HEK293 (cell line): ENCODE data around the gene CENPT.

ENCODE experiments used
- BCL11B ChIP-seq: fragments of 450-650 bp; formaldehyde crosslinking; IDR thresholded peaks from 2 replicates; pipeline ENCODE4 v1.5.1; 2016; ENCODE audit warnings: low read depth, missing biosample characterization, missing genetic modification characterization
- EGR2 ChIP-seq: fragments of 450-650 bp; formaldehyde crosslinking; IDR thresholded peaks from 2 replicates; pipeline ENCODE4 v1.5.1; 2016; ENCODE audit warnings: low read depth, missing biosample characterization, missing genetic modification characterization
- HOXA7 ChIP-seq: sonication (generic); formaldehyde crosslinking; IDR thresholded peaks from 2 replicates; pipeline ENCODE4 v1.8.1; 2022; ENCODE audit warnings: missing genetic modification reagents, borderline replicate concordance
- KLF16 ChIP-seq: fragments of 450-650 bp; formaldehyde crosslinking; IDR thresholded peaks from 2 replicates; pipeline ENCODE4 v1.5.1; 2017; ENCODE audit warnings: missing biosample characterization, missing genetic modification characterization
- KLF8 ChIP-seq: fragments of 450-650 bp; formaldehyde crosslinking; IDR thresholded peaks from 2 replicates; pipeline ENCODE4 v1.5.1; 2016; ENCODE audit warnings: missing biosample characterization, missing genetic modification characterization
- KLF9 ChIP-seq: fragments of 450-650 bp; formaldehyde crosslinking; IDR thresholded peaks from 2 replicates; pipeline ENCODE4 v1.5.1; 2016; ENCODE audit warnings: missing biosample characterization, missing genetic modification characterization, low read depth
- OVOL3 ChIP-seq: fragments of 450-650 bp; formaldehyde crosslinking; IDR thresholded peaks from 2 replicates; pipeline ENCODE4 v1.5.1; 2016; ENCODE audit warnings: missing biosample characterization, missing genetic modification characterization
- SETDB1 ChIP-seq: IDR thresholded peaks from one replicate; pipeline ENCODE4 v1.6.1; 2017; ENCODE audit warnings: mild to moderate bottlenecking, low read length, moderate library complexity, mixed read lengths; ENCODE audit not compliant: insufficient read length
- SP2 ChIP-seq: fragments of 450-650 bp; formaldehyde crosslinking; IDR thresholded peaks from 2 replicates; pipeline ENCODE4 v1.5.1; 2016; ENCODE audit warnings: missing biosample characterization, missing genetic modification characterization
- TRIM28 ChIP-seq: IDR thresholded peaks from 2 replicates; pipeline ENCODE4 v1.6.1; 2011; ENCODE audit warnings: low read length, control low read depth, borderline replicate concordance
- ZBTB11 ChIP-seq: fragments of 450-650 bp; formaldehyde crosslinking; conservative IDR thresholded peaks from 2 replicates; pipeline ENCODE4 v1.5.1; 2016; ENCODE audit warnings: low read depth, missing biosample characterization, missing genetic modification characterization
- ZBTB44 ChIP-seq: fragments of 450-650 bp; IDR thresholded peaks from 2 replicates; pipeline ENCODE4 v1.5.1; 2018; ENCODE audit warnings: missing biosample characterization, mild to moderate bottlenecking, missing genetic modification characterization
- ZBTB7A ChIP-seq: fragments of 450-650 bp; formaldehyde crosslinking; IDR thresholded peaks from 2 replicates; pipeline ENCODE4 v1.5.1; 2016; ENCODE audit warnings: low read depth, missing biosample characterization, missing genetic modification characterization
- ZFHX2 ChIP-seq: fragments of 450-650 bp; formaldehyde crosslinking; conservative IDR thresholded peaks from 2 replicates; pipeline ENCODE4 v1.5.1; 2016; ENCODE audit warnings: missing biosample characterization, missing genetic modification characterization
- ZIC2 ChIP-seq: fragments of 450-650 bp; formaldehyde crosslinking; IDR thresholded peaks from 2 replicates; pipeline ENCODE4 v1.5.1; 2016; ENCODE audit warnings: missing biosample characterization, missing genetic modification characterization
- ZNF202 ChIP-seq: fragments of 450-650 bp; formaldehyde crosslinking; IDR thresholded peaks from 2 replicates; pipeline ENCODE4 v1.5.1; 2016; ENCODE audit warnings: missing biosample characterization, missing genetic modification characterization, borderline replicate concordance
- ZNF266 ChIP-seq: fragments of 450-650 bp; formaldehyde crosslinking; IDR thresholded peaks from 2 replicates; pipeline ENCODE4 v1.5.1; 2016; ENCODE audit warnings: missing biosample characterization, missing genetic modification characterization, low read depth
- ZNF280C ChIP-seq: fragments of 450-650 bp; formaldehyde crosslinking; IDR thresholded peaks from 2 replicates; pipeline ENCODE4 v1.5.1; 2016; ENCODE audit warnings: missing biosample characterization, missing genetic modification characterization
- ZNF311 ChIP-seq: fragments of 450-650 bp; formaldehyde crosslinking; IDR thresholded peaks from 2 replicates; pipeline ENCODE4 v1.5.1; 2017; ENCODE audit warnings: missing biosample characterization, missing genetic modification characterization, borderline replicate concordance
- ZNF394 ChIP-seq: fragments of 450-650 bp; formaldehyde crosslinking; IDR thresholded peaks from 2 replicates; pipeline ENCODE4 v1.5.1; 2016; ENCODE audit warnings: missing biosample characterization, missing genetic modification characterization, mild to moderate bottlenecking, moderate library complexity, borderline replicate concordance
- ZNF416 ChIP-seq: fragments of 450-650 bp; formaldehyde crosslinking; IDR thresholded peaks from 2 replicates; pipeline ENCODE4 v1.5.1; 2016; ENCODE audit warnings: missing biosample characterization, missing genetic modification characterization
- ZNF433 ChIP-seq: fragments of 450-650 bp; formaldehyde crosslinking; IDR thresholded peaks from 2 replicates; pipeline ENCODE4 v1.5.1; 2016; ENCODE audit warnings: missing biosample characterization, missing genetic modification characterization, low read depth
- ZNF513 ChIP-seq: fragments of 450-650 bp; IDR thresholded peaks from 2 replicates; pipeline ENCODE4 v1.5.1; 2018; ENCODE audit warnings: missing biosample characterization, missing genetic modification characterization
- ZNF514 ChIP-seq: fragments of 450-650 bp; formaldehyde crosslinking; IDR thresholded peaks from 2 replicates; pipeline ENCODE4 v1.5.1; 2016; ENCODE audit warnings: missing biosample characterization, missing genetic modification characterization
- ZNF555 ChIP-seq: fragments of 450-650 bp; formaldehyde crosslinking; conservative IDR thresholded peaks from 2 replicates; pipeline ENCODE4 v1.5.1; 2017; ENCODE audit warnings: missing biosample characterization, mild to moderate bottlenecking, missing genetic modification characterization, inconsistent platforms
- ZNF621 ChIP-seq: fragments of 450-650 bp; formaldehyde crosslinking; IDR thresholded peaks from 2 replicates; pipeline ENCODE4 v1.5.1; 2017; ENCODE audit warnings: missing biosample characterization, missing genetic modification characterization
- ZNF692 ChIP-seq: fragments of 450-650 bp; formaldehyde crosslinking; IDR thresholded peaks from 2 replicates; pipeline ENCODE4 v1.5.1; 2016; ENCODE audit warnings: missing biosample characterization, missing genetic modification characterization
- ZNF76 ChIP-seq: fragments of 450-650 bp; formaldehyde crosslinking; IDR thresholded peaks from 2 replicates; pipeline ENCODE4; 2016; ENCODE audit warnings: low read depth, missing biosample characterization, missing genetic modification characterization, borderline replicate concordance
- ZSCAN16 ChIP-seq: fragments of 450-650 bp; formaldehyde crosslinking; IDR thresholded peaks from 2 replicates; pipeline ENCODE4 v1.5.1; 2016; ENCODE audit warnings: missing biosample characterization, missing genetic modification characterization

CENPT gene

GRCh38 chr16:67842509-67843342 lies 4.8 kb downstream of the CENPT start (continued):
- TF ChIP-seq ZNF280C (tag by site-specific recombination) (no peak), OVOL3 (no peak), HOXA7 (CRISPR knock-in tag) (no peak), ZNF692 (tag by site-specific recombination) (no peak), ZNF202 (no peak), SP2 (tag by site-specific recombination) (no peak), SETDB1 (no peak), ZNF513 (no peak), ZNF621 (tag by site-specific recombination) (no peak), EGR2 (tag by site-specific recombination) (no peak), BCL11B (tag by site-specific recombination) (no peak), ZIC2 (tag by site-specific recombination) (no peak), ZSCAN16 (tag by site-specific recombination) (no peak), KLF16 (peak; percentile 17; the same call in 1 of the 2 replicates), ZNF394 (no peak), ZNF555 (no peak), ZNF311 (tag by site-specific recombination) (no peak), ZBTB44 (tag by site-specific recombination) (peak; percentile 97), ZFHX2 (tag by site-specific recombination) (no peak), ZBTB11 (tag by site-specific recombination) (0 out of 2 replicates have a peak, but pooled peaks have one; percentile 25), KLF8 (tag by site-specific recombination) (no peak), ZNF416 (tag by site-specific recombination) (no peak), ZNF514 (tag by site-specific recombination) (no peak), ZNF266 (no peak), TRIM28 (no peak), KLF9 (tag by site-specific recombination) (0 out of 2 replicates have a peak, but pooled peaks have one; percentile 17), ZNF433 (tag by site-specific recombination) (no peak), ZBTB7A (tag by site-specific recombination) (no peak), ZNF76 (tag by site-specific recombination) (no peak)
